ENCODE data around the gene MAP7D1.

- TF ChIP-seq POLR2A (IDR thresholded peaks at IDR 0.05) (no peak), CTCF (IDR thresholded peaks at IDR 0.05) (no peak)
Measured at GRCh38 chr1:36132029-36132428, 23.9 kb upstream of the MAP7D1 start.
